ENCODE data around the gene NNMT. TPM values are rescaled to one million over a fixed set of nuclear protein-coding genes. Genes with fewer than 3 reads are reported as not detected.

NNMT gene
- total RNA-seq, result not detected

DNA sequence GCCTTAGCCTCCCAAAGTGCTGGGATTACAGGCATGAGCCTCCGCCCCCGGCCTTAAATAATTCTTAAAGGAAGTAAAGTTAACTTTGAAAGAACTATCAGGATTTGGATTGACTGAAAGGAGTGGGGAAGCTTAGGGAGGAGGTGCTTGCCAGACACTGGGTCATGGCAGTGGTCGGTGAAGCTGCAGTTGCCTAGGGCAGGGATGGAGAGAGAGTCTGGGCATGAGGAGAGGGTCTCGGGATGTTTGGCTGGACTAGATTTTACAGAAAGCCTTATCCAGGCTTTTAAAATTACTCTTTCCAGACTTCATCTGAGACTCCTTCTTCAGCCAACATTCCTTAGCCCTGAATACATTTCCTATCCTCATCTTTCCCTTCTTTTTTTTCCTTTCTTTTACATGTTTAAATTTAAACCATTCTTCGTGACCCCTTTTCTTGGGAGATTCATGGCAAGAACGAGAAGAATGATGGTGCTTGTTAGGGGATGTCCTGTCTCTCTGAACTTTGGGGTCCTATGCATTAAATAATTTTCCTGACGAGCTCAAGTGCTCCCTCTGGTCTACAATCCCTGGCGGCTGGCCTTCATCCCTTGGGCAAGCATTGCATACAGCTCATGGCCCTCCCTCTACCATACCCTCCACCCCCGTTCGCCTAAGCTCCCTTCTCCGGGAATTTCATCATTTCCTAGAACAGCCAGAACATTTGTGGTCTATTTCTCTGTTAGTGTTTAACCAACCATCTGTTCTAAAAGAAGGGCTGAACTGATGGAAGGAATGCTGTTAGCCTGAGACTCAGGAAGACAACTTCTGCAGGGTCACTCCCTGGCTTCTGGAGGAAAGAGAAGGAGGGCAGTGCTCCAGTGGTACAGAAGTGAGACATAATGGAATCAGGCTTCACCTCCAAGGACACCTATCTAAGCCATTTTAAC lies at the start of gene NNMT:
NNMT (plus strand) TSS at position 724 of the 929 bp plus-strand sequence; CDS start at position 882, 158 bp downstream.
- no peak within 1 kb of the TSS for H3K4me3 Mint-ChIP-seq
- no peaks in the 10 kb centered on the region for H3K4me1 Mint-ChIP-seq
- peaks cover 9% of the 10 kb centered on the region for H3K9me3 Mint-ChIP-seq
- no peaks in the 10 kb centered on the region for H3K36me3 Mint-ChIP-seq
- DNase-seq, result no peak
- H3K27me3 Mint-ChIP-seq, result peaks cover 20% of the 10 kb centered on the region
- no peak within 1 kb of the TSS for H3K27ac Mint-ChIP-seq

DNA sequence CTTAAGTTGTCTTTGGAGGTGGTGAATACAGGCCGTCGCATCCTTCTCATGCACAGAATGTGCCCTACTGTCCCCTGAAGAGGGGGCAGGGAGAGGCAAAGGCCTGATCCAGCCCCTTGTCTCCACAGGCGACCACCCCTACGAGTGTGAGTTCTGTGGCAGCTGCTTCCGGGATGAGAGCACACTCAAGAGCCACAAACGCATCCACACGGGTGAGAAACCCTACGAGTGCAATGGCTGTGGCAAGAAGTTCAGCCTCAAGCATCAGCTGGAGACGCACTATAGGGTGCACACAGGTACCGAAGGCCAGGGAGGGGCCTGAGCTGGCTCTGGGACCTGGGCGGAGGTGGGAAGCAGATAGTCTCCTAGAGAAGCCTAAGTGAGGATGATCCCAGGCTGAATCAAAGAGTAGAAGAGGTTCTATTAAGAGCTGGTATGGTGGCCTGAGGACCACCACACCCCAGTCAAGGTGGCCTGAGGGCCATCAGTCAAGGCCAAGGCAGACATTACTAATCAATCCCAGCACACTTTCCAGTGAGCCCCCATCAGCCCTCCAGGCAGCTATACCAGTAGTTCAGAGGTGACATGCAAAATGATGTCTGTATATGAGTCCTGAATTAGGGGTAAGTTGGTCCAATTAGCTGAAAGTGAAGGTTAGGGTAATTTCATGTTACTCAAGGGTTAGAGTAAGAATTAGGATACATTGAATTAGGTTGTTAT lies 49.0 kb upstream of the NNMT start:
- no peaks in the 10 kb centered on the region for H3K27me3 Mint-ChIP-seq
- H3K27ac Mint-ChIP-seq, result no peak overlapping the region
- DNase-seq, result no peak
- H3K9me3 Mint-ChIP-seq, result no peaks in the 10 kb centered on the region
- no peaks in the 10 kb centered on the region for H3K36me3 Mint-ChIP-seq
- H3K4me3 Mint-ChIP-seq, result no peak overlapping the region
- no peaks in the 10 kb centered on the region for H3K4me1 Mint-ChIP-seq

DNA sequence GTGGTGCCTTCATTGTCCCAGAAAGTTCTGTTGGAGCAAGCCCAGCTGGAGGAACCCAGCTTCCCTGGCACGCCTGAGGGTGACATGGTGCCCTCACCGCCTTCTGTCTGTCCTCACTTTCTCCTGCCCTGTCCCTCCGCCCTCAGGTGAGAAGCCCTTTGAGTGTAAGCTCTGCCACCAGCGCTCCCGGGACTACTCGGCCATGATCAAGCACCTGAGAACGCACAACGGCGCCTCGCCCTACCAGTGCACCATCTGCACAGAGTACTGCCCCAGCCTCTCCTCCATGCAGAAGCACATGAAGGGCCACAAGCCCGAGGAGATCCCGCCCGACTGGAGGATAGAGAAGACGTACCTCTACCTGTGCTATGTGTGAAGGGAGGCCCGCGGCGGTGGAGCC lies 46.0 kb upstream of the NNMT start:
- H3K27me3 Mint-ChIP-seq, result no peaks in the 10 kb centered on the region
- no peak overlapping the region for H3K27ac Mint-ChIP-seq
- H3K36me3 Mint-ChIP-seq, result no peaks in the 10 kb centered on the region
- no peaks in the 10 kb centered on the region for H3K4me1 Mint-ChIP-seq
- H3K4me3 Mint-ChIP-seq, result no peak overlapping the region
- no peak for DNase-seq
- no peaks in the 10 kb centered on the region for H3K9me3 Mint-ChIP-seq

DNA sequence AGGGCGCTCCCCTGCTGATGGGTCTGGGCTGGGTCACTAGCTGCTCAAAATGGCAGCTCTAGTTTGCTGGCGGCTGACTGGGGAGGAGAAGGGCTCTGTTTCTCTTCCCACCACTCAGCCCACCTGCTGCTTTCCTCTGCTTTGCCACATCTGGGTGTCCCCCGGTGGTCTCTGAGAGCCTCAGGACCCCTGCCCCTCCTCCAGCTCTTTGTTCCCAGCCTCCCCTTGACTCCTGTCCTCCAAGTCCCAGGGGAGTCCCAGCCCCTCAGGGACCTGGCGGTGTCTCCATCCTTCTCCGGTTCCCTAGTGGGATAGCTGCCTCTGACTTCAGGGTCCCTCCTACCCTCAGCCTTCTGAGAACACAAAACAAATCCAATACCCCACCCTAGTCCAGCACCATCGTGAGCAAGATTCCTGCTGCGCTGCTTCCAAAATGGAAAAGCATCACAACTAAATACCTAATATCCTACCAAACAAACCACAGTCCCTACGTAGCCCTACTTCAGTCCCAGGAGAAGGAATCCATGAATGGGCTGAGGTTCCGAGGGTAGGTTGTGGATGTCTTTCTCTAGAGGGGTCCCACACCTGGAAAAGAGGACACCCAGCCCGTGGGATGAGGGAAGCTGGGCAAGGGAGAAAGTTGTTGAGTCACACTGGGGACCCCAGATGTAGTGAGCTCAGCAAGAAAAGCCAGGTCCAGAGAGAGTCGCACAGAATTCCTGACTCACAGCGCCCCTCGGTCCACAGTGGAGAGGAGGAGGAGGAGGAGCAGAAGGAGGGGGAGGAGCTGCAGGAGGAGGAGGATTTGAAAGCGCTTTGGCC lies 45.0 kb upstream of the NNMT start:
- no peak overlapping the region for H3K27ac Mint-ChIP-seq
- H3K27me3 Mint-ChIP-seq, result no peaks in the 10 kb centered on the region

DNA sequence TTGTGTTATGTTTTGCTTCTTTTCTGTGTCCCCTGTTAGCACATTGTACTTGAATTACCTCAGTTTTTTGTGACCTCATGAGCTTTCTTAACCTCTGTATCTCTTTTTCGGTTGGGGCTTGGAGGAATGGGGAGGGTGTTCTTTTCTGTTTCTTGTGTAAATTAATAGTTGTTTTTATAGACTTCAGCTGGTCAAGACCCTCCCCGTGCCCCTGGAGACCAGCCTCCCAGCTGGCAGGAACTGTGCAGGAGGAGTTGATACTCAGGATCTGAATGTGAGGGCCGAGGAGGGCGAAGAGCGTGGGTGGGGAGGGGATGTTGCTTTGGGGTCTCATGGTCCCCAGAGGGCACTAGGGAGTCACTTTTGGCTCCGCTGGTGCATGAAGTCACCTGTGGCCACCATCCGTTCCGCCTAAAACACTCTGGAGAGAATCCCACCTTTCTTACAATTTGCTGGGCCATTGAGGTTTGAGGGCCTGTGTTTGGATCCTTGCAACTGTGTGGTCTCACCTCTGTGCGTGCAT lies 44.3 kb upstream of the NNMT start:
- Mint-ChIP-seq H3K27me3 (no peaks in the 10 kb centered on the region), H3K4me3 (no peak overlapping the region), H3K36me3 (no peaks in the 10 kb centered on the region), H3K4me1 (no peaks in the 10 kb centered on the region), H3K9me3 (no peaks in the 10 kb centered on the region), H3K27ac (no peak overlapping the region)
- no peak for DNase-seq

More for the DNA sequence above, 45.0 kb upstream of the NNMT start:
- no peak for DNase-seq
- Mint-ChIP-seq H3K9me3 (no peaks in the 10 kb centered on the region), H3K36me3 (no peaks in the 10 kb centered on the region), H3K4me3 (no peak overlapping the region), H3K4me1 (no peaks in the 10 kb centered on the region)

DNA sequence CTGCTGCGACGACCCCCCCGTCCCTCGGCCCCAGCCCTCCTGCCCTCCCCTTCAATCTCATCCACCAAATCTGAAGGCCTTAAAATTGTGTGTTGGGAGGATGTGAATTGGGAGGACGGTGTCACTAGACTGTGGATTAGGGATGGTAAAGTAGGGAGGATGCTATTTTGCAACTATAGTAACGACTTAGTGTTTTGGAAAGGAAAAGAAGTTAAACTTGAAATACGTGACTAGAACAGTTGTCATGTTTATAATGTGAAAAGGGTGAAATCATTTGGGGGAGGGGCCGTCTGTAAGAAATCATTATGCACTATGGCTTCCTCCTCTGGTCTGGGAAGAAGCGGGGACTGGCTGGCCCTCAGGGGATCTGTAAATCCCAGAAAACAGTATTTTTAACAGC lies 43.4 kb upstream of the NNMT start:
- no peaks in the 10 kb centered on the region for H3K4me1 Mint-ChIP-seq
- no peaks in the 10 kb centered on the region for H3K36me3 Mint-ChIP-seq
- DNase-seq, result no peak
- H3K4me3 Mint-ChIP-seq, result no peak overlapping the region
- no peaks in the 10 kb centered on the region for H3K9me3 Mint-ChIP-seq
- no peaks in the 10 kb centered on the region for H3K27me3 Mint-ChIP-seq
- no peak overlapping the region for H3K27ac Mint-ChIP-seq

DNA sequence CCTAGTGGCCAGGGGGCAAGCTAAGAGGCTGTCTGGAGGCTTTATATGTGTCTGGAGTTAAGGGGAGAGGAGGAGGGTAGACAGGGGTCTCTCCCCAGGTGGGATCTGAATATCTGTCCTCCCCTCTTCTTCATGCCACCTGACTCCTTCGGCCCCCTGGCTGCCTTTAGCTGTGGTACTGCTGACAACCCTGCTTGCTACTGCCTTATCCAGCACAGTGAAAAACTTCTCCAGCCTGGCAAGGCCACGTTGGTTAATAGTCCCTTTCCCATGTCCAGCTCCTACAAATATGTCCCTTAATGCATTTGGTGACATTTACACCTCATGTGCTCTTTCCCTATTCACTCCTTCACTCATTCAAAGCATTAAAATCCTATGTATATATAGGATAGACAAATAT lies 42.4 kb upstream of the NNMT start:
- H3K27me3 Mint-ChIP-seq, result no peaks in the 10 kb centered on the region
- H3K4me3 Mint-ChIP-seq, result no peak overlapping the region
- no peak for DNase-seq
- no peaks in the 10 kb centered on the region for H3K36me3 Mint-ChIP-seq
- H3K4me1 Mint-ChIP-seq, result no peaks in the 10 kb centered on the region
- no peak overlapping the region for H3K27ac Mint-ChIP-seq
- H3K9me3 Mint-ChIP-seq, result no peaks in the 10 kb centered on the region

DNA sequence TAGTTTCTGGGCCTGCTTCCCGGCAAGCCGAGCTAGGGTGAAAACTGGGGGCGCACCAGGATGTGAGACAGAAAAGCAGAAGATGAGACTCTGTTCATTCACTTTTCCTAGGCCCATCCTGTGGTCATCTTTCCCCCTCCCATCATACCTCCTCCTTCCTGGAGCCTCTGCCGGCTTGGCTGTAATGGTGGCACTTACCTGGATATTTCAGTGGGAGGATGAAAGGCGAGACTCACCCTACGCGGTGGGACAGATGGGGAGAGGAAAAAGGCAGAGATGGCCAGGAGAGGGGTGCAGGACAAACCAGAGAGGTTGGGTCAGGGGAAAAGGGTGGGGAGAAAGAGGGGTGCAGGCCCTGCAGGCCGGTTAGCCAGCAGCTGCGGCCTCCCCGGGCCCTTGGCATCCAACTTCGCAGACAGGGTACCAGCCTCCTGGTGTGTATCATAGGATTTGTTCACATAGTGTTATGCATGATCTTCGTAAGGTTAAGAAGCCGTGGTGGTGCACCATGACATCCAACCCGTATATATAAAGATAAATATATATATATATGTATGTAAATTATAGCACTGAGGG lies 41.5 kb upstream of the NNMT start:
- Mint-ChIP-seq H3K9me3 (no peaks in the 10 kb centered on the region), H3K4me3 (no peak overlapping the region), H3K4me1 (no peaks in the 10 kb centered on the region), H3K27me3 (no peaks in the 10 kb centered on the region), H3K27ac (no peak overlapping the region), H3K36me3 (no peaks in the 10 kb centered on the region)
- DNase-seq, result no peak

DNA sequence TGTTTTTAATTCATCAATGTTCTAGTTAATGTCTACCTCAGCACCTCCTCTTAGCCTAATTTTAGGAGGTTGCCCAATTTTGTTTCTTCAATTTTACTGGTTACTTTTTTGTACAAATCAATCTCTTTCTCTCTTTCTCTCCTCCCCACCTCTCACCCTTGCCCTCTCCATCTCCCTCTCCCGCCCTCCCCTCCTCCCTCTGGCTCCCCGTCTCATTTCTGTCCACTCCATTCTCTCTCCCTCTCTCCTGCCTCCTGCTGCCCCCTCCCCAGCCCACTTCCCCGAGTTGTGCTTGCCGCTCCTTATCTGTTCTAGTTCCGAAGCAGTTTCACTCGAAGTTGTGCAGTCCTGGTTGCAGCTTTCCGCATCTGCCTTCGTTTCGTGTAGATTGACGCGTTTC lies 40.9 kb upstream of the NNMT start:
- Mint-ChIP-seq H3K9me3 (no peaks in the 10 kb centered on the region), H3K36me3 (no peaks in the 10 kb centered on the region), H3K27me3 (no peaks in the 10 kb centered on the region), H3K4me1 (no peaks in the 10 kb centered on the region), H3K27ac (no peak overlapping the region), H3K4me3 (no peak overlapping the region)
- no peak for DNase-seq

DNA sequence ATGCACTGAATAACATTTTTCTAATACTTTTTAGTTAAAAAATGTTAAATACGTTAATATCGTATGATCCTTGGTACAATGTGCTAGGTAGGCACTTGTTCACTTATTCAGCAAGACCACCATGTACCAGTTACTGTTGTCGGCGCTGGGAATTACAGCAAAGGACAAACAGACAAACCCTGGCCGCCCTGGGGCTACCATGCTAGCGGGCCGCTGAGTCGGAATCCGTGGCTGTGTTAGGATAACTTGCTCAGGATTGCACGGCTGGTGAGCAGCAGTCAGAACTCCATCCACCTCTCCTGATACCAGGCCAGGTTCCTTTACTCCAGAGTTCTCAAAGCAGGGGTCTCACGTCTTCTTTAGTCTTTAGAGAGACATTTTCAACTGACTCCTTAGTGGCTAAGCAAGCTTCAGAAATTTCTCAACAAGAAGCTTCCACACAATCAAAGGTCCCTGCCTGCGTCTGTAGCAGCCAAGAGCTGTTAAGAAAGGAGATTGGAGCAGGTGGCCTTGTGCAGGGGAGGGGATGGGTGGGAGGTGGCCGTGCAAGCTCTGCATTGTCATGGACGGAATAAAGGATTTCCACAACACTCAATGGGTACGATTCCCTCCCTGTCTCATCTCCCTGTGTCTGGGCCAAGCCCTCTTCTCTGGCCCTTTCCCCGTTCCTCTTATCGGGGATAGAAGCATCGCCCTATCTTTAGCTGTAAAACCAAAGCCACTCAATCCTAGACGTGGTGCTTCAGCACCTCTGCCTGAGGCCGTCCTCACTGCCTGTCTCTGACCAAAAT lies 39.8 kb upstream of the NNMT start:
- Mint-ChIP-seq H3K9me3 (no peaks in the 10 kb centered on the region), H3K27ac (no peak overlapping the region), H3K27me3 (no peaks in the 10 kb centered on the region), H3K36me3 (no peaks in the 10 kb centered on the region), H3K4me1 (no peaks in the 10 kb centered on the region), H3K4me3 (no peak overlapping the region)
- DNase-seq, result no peak

DNA sequence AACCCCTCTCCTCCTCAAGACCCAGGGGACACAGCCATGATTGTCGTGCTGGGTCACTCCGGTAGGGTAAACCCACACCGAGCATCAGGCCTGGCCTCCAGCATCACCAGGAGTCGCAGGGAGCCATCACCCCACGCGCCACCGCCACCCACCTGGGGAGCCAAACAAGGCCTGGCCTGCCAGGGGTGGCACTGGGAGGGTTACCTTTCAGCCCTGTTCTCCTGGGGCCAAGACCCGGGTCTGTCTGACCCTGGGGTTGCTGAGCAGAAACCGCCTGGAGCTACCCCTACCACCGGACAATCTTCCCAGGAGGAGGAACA lies 39.3 kb upstream of the NNMT start:
- H3K9me3 Mint-ChIP-seq, result no peaks in the 10 kb centered on the region
- no peak overlapping the region for H3K4me3 Mint-ChIP-seq

DNA sequence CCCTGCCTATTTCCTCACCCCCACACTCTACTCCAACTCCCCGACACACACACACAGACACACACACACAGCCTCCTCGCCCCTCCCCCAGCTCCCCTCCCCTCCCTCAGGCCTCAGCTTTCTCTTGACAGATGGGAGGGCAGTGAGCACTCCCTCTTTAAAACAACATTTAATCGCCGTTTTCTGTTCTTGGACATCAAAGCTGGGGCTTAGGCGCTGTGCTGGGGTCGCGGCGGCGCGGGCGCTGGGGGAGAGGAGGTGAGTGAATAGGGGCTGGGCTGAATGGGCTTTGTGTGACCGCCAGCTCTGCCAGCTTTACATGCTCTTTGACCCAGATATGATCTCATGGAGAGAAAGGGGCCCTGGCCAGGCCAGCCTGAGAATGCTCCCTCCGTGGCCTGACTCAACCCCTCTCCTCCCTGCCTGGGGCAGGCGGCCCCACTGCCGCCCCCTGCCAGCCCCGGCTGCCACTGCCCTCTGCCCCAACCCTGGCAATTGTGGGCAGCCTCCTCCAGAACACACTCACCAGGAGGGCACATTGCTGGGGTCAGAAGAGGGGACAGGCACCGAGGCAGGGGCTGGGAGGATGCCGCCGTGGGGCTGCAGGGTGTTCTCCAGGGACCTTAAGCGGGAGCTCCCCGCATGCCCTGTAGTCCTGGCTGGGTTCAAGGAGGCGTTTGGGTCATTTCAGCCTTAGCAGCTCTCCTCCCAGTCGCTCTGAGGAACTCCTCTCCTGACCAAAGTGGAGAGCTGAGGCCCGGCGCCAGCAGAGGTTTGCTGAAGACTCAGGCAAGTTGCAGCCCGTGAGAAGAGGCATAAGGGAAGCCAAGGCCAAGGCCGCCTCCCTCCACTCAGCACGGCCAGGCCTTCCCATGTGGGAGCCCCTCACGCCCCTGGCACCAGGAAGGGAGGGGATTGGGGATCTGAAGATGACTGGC lies 38.3 kb upstream of the NNMT start:
- no peaks in the 10 kb centered on the region for H3K9me3 Mint-ChIP-seq
- no peaks in the 10 kb centered on the region for H3K4me1 Mint-ChIP-seq
- H3K27ac Mint-ChIP-seq, result no peak overlapping the region
- no peaks in the 10 kb centered on the region for H3K27me3 Mint-ChIP-seq
- no peaks in the 10 kb centered on the region for H3K36me3 Mint-ChIP-seq
- H3K4me3 Mint-ChIP-seq, result no peak overlapping the region
- DNase-seq, result no peak

More for the DNA sequence above, 39.3 kb upstream of the NNMT start:
- H3K4me1 Mint-ChIP-seq, result no peaks in the 10 kb centered on the region
- no peaks in the 10 kb centered on the region for H3K36me3 Mint-ChIP-seq
- DNase-seq, result no peak
- H3K27ac Mint-ChIP-seq, result no peak overlapping the region
- no peaks in the 10 kb centered on the region for H3K27me3 Mint-ChIP-seq

DNA sequence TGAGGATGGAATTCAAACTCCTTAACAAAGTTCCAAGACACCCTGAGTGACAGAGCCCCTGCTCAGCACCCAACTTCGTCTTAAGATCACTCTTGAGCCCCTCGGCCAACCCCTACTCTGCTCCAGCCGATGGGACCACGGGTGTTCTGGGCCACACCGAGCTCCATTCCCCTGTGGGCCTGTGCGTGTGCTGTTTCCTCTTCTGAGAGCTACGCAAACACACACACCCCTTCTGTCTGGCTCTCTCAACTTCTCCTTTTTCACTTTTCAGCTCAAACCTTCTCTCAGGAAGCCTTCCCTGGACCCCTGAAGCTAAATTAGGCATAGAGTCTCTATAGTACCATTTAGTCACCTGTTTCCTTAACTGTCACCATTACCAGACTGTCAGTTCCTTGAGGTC lies 37.5 kb upstream of the NNMT start:
- no peaks in the 10 kb centered on the region for H3K27me3 Mint-ChIP-seq
- no peaks in the 10 kb centered on the region for H3K9me3 Mint-ChIP-seq
- no peak overlapping the region for H3K4me3 Mint-ChIP-seq
- no peaks in the 10 kb centered on the region for H3K36me3 Mint-ChIP-seq
- H3K27ac Mint-ChIP-seq, result no peak overlapping the region
- H3K4me1 Mint-ChIP-seq, result no peaks in the 10 kb centered on the region
- no peak for DNase-seq
